Neural crest cell (in vitro differentiated cells): ENCODE measurements around the gene GXYLT2. TPM values are rescaled to one million over a fixed set of nuclear protein-coding genes. Genes with fewer than 3 reads are reported as not detected.

ENCODE experiments used
- DNase-seq: peaks from one replicate; pipeline ENCODE4 v3.0.0; 2021; ENCODE audit warnings: low read depth, mixed read lengths, low spot score
- H3K27ac Mint-ChIP-seq: one replicate; pipeline ENCODE4 v1.8.0; 2021; ENCODE audit warnings: mild to moderate bottlenecking, mixed read lengths; ENCODE audit not compliant: unreplicated experiment
- H3K27me3 Mint-ChIP-seq: 2 replicates; pipeline ENCODE4 v1.8.0; 2021; ENCODE audit warnings: low read depth, mild to moderate bottlenecking, mixed read lengths
- H3K36me3 Mint-ChIP-seq: 2 replicates; pipeline ENCODE4 v1.8.0; 2021; ENCODE audit warnings: low read depth, mild to moderate bottlenecking, mixed read lengths
- H3K4me1 Mint-ChIP-seq: 2 replicates; pipeline ENCODE4 v1.8.0; 2021; ENCODE audit warnings: mixed read lengths
- H3K4me3 Mint-ChIP-seq: one replicate; pipeline ENCODE4 v1.8.0; 2021; ENCODE audit warnings: mild to moderate bottlenecking, mixed read lengths
- H3K9me3 Mint-ChIP-seq: 2 replicates; pipeline ENCODE4 v1.8.0; 2021; ENCODE audit warnings: mixed read lengths
- CTCF ChIP-seq: fragments of 200-600 bp; sonication (generic); conservative IDR thresholded peaks from 2 replicates; pipeline ENCODE4 v1.5.0; 2021; ENCODE audit warnings: antibody characterized with exemption, mild to moderate bottlenecking
- total RNA-seq: library from RNA; stranded (reverse); gene quantifications from 2 replicates; pipeline ENCODE4 v1.2.1, GENCODE V29; 2021

The GXYLT2 gene
- total RNA-seq, 1 donor from 2014 or later: 1.2 TPM

GRCh38 chr3:72896996-72897757, 9.3 kb downstream of the GXYLT2 start:
- Mint-ChIP-seq H3K9me3 (no peaks in the 10 kb centered on the region), H3K27me3 (peaks cover 93% of the 10 kb centered on the region), H3K27ac (no peak overlapping the region), H3K4me1 (no peaks in the 10 kb centered on the region), H3K36me3 (no peaks in the 10 kb centered on the region), H3K4me3 (no peak overlapping the region)
- DNase-seq: no peak
- TF ChIP-seq CTCF: no peak

- no peak overlapping the region for H3K27ac Mint-ChIP-seq
- H3K4me3 Mint-ChIP-seq: no peak overlapping the region
- no peak for TF ChIP-seq CTCF
- peaks cover 92% of the 10 kb centered on the region for H3K27me3 Mint-ChIP-seq
- no peaks in the 10 kb centered on the region for H3K9me3 Mint-ChIP-seq
- DNase-seq: no peak
- no peaks in the 10 kb centered on the region for H3K4me1 Mint-ChIP-seq
- H3K36me3 Mint-ChIP-seq: no peaks in the 10 kb centered on the region
These were observed 9.8 kb downstream of the GXYLT2 start for GRCh38 chr3:72897758-72898007.

- DNase-seq: no peak
- H3K27ac Mint-ChIP-seq: no peak overlapping the region
These were observed 11.5 kb downstream of the GXYLT2 start for GRCh38 chr3:72899349-72899765.

GRCh38 chr3:72900048-72900447, 12.2 kb downstream of the GXYLT2 start:
- Mint-ChIP-seq H3K4me1 (no peaks in the 10 kb centered on the region), H3K4me3 (no peak overlapping the region), H3K9me3 (no peaks in the 10 kb centered on the region)

More at GRCh38 chr3:72899349-72899765, 11.5 kb downstream of the GXYLT2 start:
- H3K4me1 Mint-ChIP-seq: no peaks in the 10 kb centered on the region
- H3K36me3 Mint-ChIP-seq: no peaks in the 10 kb centered on the region
- no peak overlapping the region for H3K4me3 Mint-ChIP-seq
- H3K27me3 Mint-ChIP-seq: peaks cover 93% of the 10 kb centered on the region
- TF ChIP-seq CTCF: no peak
- H3K9me3 Mint-ChIP-seq: no peaks in the 10 kb centered on the region

GRCh38 chr3:72901840-72902239, 14.0 kb downstream of the GXYLT2 start:
- no peak for DNase-seq
- H3K4me3 Mint-ChIP-seq: no peak overlapping the region
- peaks cover 88% of the 10 kb centered on the region for H3K27me3 Mint-ChIP-seq
- no peaks in the 10 kb centered on the region for H3K9me3 Mint-ChIP-seq
- H3K27ac Mint-ChIP-seq: no peak overlapping the region
- H3K4me1 Mint-ChIP-seq: no peaks in the 10 kb centered on the region
- TF ChIP-seq CTCF: no peak
- no peaks in the 10 kb centered on the region for H3K36me3 Mint-ChIP-seq

More at GRCh38 chr3:72900048-72900447, 12.2 kb downstream of the GXYLT2 start:
- H3K27me3 Mint-ChIP-seq: peaks cover 88% of the 10 kb centered on the region
- DNase-seq: no peak
- TF ChIP-seq CTCF: no peak
- H3K36me3 Mint-ChIP-seq: no peaks in the 10 kb centered on the region
- no peak overlapping the region for H3K27ac Mint-ChIP-seq
